GM21717 (cell line): ENCODE results near the gene MTG1.
"Not testable (repeated sequence)": the region's sequence is repeated elsewhere in the genome, so short reads cannot be mapped to it uniquely, and the experiment has no call there.

Source experiments
- ATAC-seq: cut with Tn5 transposase; IDR thresholded peaks from one replicate; pipeline ENCODE4 v1.9.1; 2021; ENCODE audit warnings: mild to moderate bottlenecking, moderate library complexity; ENCODE audit not compliant: unreplicated experiment

The MTG1 gene

DNA sequence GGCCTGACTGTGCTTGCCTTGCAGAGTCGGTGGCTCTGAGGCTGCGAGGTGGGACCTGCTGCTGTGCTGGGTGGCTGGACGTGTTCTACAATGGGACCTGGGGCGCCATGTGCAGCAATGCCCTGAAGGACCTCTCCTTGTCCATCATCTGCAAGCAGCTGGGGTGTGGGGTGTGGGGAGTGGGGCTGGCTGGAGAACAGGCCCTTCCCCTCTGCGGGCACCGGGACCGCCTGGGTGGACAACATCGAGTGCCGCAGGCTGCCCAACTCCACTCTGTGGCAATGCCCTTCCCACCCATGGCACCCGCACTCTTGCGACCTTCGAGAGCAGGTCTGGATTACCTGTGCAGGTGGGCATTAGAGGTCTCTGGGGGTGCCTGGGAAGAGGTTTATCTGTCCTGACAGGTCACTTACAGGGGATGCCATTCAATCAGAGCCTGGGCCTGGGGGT is 70.7 kb downstream of the MTG1 start:
- no peak for ATAC-seq

DNA sequence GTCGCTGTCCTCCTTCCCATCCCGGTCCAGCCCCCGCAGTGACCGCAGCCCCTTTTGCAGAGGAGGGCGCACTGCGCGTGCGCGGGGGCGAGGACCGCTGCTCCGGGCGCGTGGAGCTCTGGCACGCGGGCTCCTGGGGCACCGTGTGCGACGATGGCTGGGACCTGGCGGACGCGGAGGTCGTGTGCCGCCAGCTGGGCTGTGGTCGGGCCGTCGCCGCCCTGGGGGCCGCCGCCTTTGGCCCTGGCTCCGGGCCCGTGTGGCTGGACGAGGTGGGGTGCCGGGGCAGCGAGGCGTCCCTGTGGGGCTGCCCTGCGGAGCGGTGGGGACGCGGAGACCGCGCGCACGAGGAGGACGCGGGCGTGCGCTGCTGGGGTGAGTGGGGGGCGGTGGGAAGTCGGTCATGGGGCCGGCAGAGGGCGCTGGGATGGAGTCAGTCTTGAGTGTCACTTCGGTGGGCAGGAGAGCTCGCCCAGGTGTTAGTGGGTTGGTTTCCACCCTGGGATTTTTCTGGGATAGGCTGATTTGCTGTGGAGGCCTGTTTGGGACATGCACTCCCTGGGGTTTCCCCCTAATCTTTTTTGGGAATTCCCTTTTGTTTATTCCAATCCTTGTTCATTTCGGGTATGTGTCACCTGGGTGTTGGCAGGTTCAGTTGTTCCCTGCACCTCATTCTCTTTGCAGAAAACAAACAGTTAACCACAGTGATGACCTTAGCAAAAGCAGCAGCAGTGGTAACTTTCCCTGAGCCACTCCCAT is 71.4 kb downstream of the MTG1 start:
- no peak for ATAC-seq

GRCh38 chr10:133465950-133466474 is 72.1 kb downstream of the MTG1 start:
- no peak for ATAC-seq

GRCh38 chr10:133466683-133467275 is 72.8 kb downstream of the MTG1 start:
- no peak for ATAC-seq

GRCh38 chr10:133467286-133467911 is 73.4 kb downstream of the MTG1 start:
- ATAC-seq = no peak

DNA sequence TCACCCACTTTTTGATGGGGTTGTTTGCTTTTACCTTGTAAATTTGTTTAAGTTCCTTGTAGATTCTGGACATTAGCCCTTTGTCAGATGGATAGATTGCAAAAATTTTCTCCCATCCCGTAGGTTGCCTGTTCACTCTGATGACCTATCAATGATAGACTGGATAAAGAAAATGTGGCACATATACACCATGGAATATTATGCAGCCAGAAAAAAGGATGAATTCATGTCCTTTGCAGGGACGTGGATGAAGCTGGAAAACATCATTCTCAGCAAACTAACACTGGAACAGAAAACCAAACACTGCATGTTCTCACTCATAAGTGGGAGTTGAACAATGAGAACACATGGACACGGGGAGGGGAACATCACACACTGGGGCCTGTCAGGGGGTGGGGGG is 75.2 kb downstream of the MTG1 start:
- not testable (repeated sequence) for ATAC-seq

GRCh38 chr10:133471300-133472109 is 77.5 kb downstream of the MTG1 start:
- ATAC-seq = no peak
